Measurements from ENCODE around the gene TAP2.
"Not testable (repeated sequence)": the region's sequence is repeated elsewhere in the genome, so short reads cannot be mapped to it uniquely, and the experiment has no call there.

Gene TAP2

DNA sequence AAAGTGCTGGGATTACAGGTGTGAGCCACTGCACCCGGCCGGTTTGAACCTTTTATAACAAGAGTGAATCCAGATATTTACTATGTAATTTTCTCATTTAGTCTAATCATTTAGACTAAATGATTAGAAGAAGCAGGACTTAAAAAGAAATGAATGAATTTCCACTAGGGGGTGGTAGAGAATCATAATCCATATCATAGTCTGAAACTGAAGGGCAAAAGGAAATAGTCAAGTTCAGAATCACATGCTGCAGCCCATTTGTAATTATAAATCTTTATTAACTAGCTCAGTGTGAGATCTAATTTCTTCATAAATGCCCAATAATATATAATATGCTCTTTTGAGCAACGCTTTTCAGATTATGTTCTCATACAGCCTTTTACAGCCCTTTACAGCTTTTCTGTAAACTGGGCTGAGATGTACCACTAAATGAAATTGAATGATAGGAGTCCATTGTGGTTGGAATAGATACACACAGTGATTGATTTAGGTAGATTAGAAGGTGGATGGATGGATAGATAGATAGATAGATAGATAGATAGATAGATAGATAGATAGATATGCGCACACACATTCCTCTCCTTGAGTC, 47.3 kb upstream of the TAP2 start:
- no peaks in the 10 kb centered on the region for H3K9me3 ChIP-seq (ENCODE audit: insufficient read depth, low read length)
- H3K36me3 ChIP-seq (replicated peaks; ENCODE audit: low read depth, low read length): no peaks in the 10 kb centered on the region
- no peaks in the 10 kb centered on the region for H3K27me3 ChIP-seq (ENCODE audit: low read depth, low read length)
- peak overlapping the region; percentile 32; the same call in 1 of the 2 replicates for H3K4me2 ChIP-seq (ENCODE audit: low read length)
- H3K27ac ChIP-seq (ENCODE audit: low read length): no peak overlapping the region
- H2AFZ ChIP-seq (ENCODE audit: low read depth, low read length): no peak overlapping the region
- H3K4me1 ChIP-seq (ENCODE audit: low read length): peaks cover 7% of the 10 kb centered on the region
- no peaks in the 10 kb centered on the region for H3K79me2 ChIP-seq (ENCODE audit: low read length)
- H3K9ac ChIP-seq (ENCODE audit: low read length): no peak overlapping the region
- H4K20me1 ChIP-seq (ENCODE audit: insufficient read depth, low read length): no peaks in the 10 kb centered on the region
- TF ChIP-seq, protein P1, sequence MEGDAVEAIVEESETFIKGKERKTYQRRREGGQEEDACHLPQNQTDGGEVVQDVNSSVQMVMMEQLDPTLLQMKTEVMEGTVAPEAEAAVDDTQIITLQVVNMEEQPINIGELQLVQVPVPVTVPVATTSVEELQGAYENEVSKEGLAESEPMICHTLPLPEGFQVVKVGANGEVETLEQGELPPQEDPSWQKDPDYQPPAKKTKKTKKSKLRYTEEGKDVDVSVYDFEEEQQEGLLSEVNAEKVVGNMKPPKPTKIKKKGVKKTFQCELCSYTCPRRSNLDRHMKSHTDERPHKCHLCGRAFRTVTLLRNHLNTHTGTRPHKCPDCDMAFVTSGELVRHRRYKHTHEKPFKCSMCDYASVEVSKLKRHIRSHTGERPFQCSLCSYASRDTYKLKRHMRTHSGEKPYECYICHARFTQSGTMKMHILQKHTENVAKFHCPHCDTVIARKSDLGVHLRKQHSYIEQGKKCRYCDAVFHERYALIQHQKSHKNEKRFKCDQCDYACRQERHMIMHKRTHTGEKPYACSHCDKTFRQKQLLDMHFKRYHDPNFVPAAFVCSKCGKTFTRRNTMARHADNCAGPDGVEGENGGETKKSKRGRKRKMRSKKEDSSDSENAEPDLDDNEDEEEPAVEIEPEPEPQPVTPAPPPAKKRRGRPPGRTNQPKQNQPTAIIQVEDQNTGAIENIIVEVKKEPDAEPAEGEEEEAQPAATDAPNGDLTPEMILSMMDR (IDR thresholded peaks at IDR 0.05; ENCODE audit: low read depth, low read length): peak; percentile 54
- TF ChIP-seq EZH2phosphoT487 (IDR thresholded peaks at IDR 0.05; ENCODE audit: low read depth): no peak
- H3K4me3 ChIP-seq (ENCODE audit: low read length): no peak overlapping the region

DNA sequence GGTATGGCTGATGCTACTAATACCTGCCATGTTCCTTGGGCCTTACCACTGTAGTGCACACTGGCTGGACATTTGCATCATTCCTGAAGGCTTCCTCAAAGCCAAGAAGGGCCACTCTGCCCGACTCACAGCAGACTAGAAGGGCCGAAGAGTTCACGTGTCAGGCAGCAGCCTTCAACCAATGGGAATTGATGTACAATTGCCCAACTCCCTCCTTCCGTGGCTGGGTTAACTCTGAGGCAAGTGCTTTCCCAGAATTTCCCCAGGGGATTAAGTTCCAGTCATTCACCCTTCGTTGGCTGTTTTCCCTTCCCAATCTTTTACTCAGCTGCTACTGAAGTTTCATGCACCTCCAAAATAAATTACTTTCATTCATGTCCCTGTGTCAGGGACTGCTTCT, 45.2 kb upstream of the TAP2 start:
- H3K4me3 ChIP-seq (ENCODE audit: low read length): no peak overlapping the region
- H3K36me3 ChIP-seq (replicated peaks; ENCODE audit: low read depth, low read length): no peaks in the 10 kb centered on the region
- peak overlapping the region; percentile 17; the same call in 1 of the 2 replicates for H2AFZ ChIP-seq (ENCODE audit: low read depth, low read length)
- no peak overlapping the region for H3K27ac ChIP-seq (ENCODE audit: low read length)
- no peaks in the 10 kb centered on the region for H3K9me3 ChIP-seq (ENCODE audit: insufficient read depth, low read length)
- H4K20me1 ChIP-seq (ENCODE audit: insufficient read depth, low read length): no peaks in the 10 kb centered on the region
- H3K27me3 ChIP-seq (ENCODE audit: low read depth, low read length): no peaks in the 10 kb centered on the region
- H3K79me2 ChIP-seq (ENCODE audit: low read length): no peaks in the 10 kb centered on the region
- H3K9ac ChIP-seq (ENCODE audit: low read length): no peak overlapping the region
- peaks cover 3% of the 10 kb centered on the region for H3K4me1 ChIP-seq (ENCODE audit: low read length)
- no peak for TF ChIP-seq EZH2phosphoT487 (IDR thresholded peaks at IDR 0.05; ENCODE audit: low read depth)
- TF ChIP-seq, protein P1 (IDR thresholded peaks at IDR 0.05; ENCODE audit: low read depth, low read length): no peak
- H3K4me2 ChIP-seq (ENCODE audit: low read length): no peak overlapping the region

DNA sequence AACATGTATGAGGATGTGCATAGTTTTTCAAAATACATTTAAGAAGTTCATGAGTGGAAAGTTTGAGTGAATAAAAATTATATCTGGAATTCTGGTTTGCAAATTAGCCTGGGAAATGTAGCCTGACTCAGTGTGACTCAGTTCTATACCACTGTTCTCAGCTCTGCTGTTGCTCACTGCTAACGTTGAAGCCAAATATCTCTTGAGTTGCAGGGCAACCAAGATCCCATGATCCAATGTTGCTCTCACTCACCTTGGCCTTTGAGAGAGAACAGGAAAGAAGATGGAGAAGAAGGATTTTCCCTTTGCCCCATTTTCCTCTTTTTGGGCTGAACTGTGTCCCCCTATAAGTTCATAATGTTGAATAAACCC, 44.3 kb upstream of the TAP2 start:
- Histone ChIP-seq H3K4me2 (ENCODE audit: low read length) (no peak overlapping the region), H3K27ac (ENCODE audit: low read length) (no peak overlapping the region), H2AFZ (ENCODE audit: low read depth, low read length) (no peak overlapping the region), H3K4me3 (ENCODE audit: low read length) (no peak overlapping the region), H3K79me2 (ENCODE audit: low read length) (no peaks in the 10 kb centered on the region), H4K20me1 (ENCODE audit: insufficient read depth, low read length) (no peaks in the 10 kb centered on the region), H3K9me3 (ENCODE audit: insufficient read depth, low read length) (no peaks in the 10 kb centered on the region), H3K36me3 (replicated peaks; ENCODE audit: low read depth, low read length) (no peaks in the 10 kb centered on the region), H3K9ac (ENCODE audit: low read length) (no peak overlapping the region), H3K4me1 (ENCODE audit: low read length) (peaks cover 3% of the 10 kb centered on the region), H3K27me3 (ENCODE audit: low read depth, low read length) (no peaks in the 10 kb centered on the region)
- no peak for TF ChIP-seq EZH2phosphoT487 (IDR thresholded peaks at IDR 0.05; ENCODE audit: low read depth)
- TF ChIP-seq, protein P1 (IDR thresholded peaks at IDR 0.05; ENCODE audit: low read depth, low read length): no peak

DNA sequence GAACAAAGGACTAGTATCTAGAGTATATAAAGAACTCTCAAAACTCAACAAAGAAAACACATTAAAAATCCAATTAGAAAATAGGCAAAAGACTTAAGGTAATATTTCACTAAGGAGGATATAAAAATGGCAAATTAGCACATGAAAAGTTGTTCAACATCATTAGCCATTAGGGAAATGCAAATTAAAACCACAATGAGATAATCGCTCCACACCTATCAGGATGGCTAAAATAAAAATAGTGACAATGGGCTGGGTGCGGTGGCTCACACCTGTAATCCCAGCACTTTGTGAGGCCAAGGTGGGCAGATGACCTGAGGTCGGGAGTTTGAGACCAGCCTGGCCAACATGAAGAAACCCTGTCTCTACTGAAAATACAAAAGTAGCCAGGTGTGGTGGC, 42.4 kb upstream of the TAP2 start:
- not testable (repeated sequence) for H3K79me2 ChIP-seq (ENCODE audit: low read length); H3K36me3 ChIP-seq (replicated peaks; ENCODE audit: low read depth, low read length); H2AFZ ChIP-seq (ENCODE audit: low read depth, low read length); H3K4me3 ChIP-seq (ENCODE audit: low read length); H3K9ac ChIP-seq (ENCODE audit: low read length); H3K27ac ChIP-seq (ENCODE audit: low read length); H3K4me2 ChIP-seq (ENCODE audit: low read length); H4K20me1 ChIP-seq (ENCODE audit: insufficient read depth, low read length); H3K9me3 ChIP-seq (ENCODE audit: insufficient read depth, low read length); H3K27me3 ChIP-seq (ENCODE audit: low read depth, low read length)
- H3K4me1 ChIP-seq (ENCODE audit: low read length): peaks cover 10% of the 10 kb centered on the region
